ENCODE measurements around the gene HOPX.

GRCh38 chr4:56723201-56723605, 42.1 kb upstream of the HOPX start:
- TF ChIP-seq POLR2A (IDR thresholded peaks at IDR 0.05) (no peak), CTCF (IDR thresholded peaks at IDR 0.05) (no peak)
